ENCODE results near the gene HDAC10.
A peak's percentile ranks its signal among the peaks of the same experiment; 100 is the strongest.

GRCh38 chr22:50274311-50274710, 23.2 kb upstream of the HDAC10 start:
- TF ChIP-seq CTCF (IDR thresholded peaks at IDR 0.05): peak; percentile 42
- no peak for TF ChIP-seq REST (IDR thresholded peaks at IDR 0.05; ENCODE audit: insufficient read depth in 1 of 2, low read depth in 2 of 2, low read length in 1 of 2)
- TF ChIP-seq POLR2AphosphoS5 (IDR thresholded peaks at IDR 0.05; ENCODE audit: low read depth, low read length): no peak
- no peak for TF ChIP-seq SIN3A (IDR thresholded peaks at IDR 0.05; ENCODE audit: borderline replicate concordance, insufficient read depth, low read depth, low read length)
